CD4-positive, alpha-beta T cell (primary cell): Measurements from ENCODE around the gene LNPK. TPM values are rescaled to one million over a fixed set of nuclear protein-coding genes. Genes with fewer than 3 reads are reported as not detected.

Source experiments
- ATAC-seq: fragments of 200-7000 bp; cut with Tn5 transposase; one replicate; pipeline ENCODE4 v1.10.0; 2022; ENCODE audit warnings: mild to moderate bottlenecking; ENCODE audit not compliant: poor library complexity
- CTCF ChIA-PET: fragments of 350-600 bp; sonication (Branson Sonifier 250); formaldehyde crosslinking; loops from one replicate; lab custom pipeline; 2021; ENCODE audit warnings: antibody characterized with exemption, inconsistent platforms; lab: Charles Lee
- POLR2A ChIA-PET: fragments of 350-600 bp; sonication (Branson Sonifier 250); formaldehyde crosslinking; loops from one replicate; lab custom pipeline; 2021; ENCODE audit warnings: antibody characterized with exemption, inconsistent platforms; lab: Charles Lee
- DNase-seq, 14 experiments: peaks; one replicate each; pipeline ENCODE4 v3.0.0-alpha.2; 2013 to 2020; ENCODE audit warnings: mixed read lengths in 2 of 14
- H3K27ac ChIP-seq, 2 donors: one replicate each; pipeline versions ENCODE4 v1.5.1 to v1.7.0; 2013; ENCODE audit warnings: low read length in 2 of 2, low read depth in 1 of 2, mild to moderate bottlenecking in 1 of 2
- H3K27me3 ChIP-seq, 2 experiments: 1 replicate in 1 of 2; 2 replicates in 1 of 2; pipeline versions ENCODE4 v1.6.1 to v1.7.0; 2013; ENCODE audit warnings: low read length in 2 of 2, control low read depth in 1 of 2, mild to moderate bottlenecking in 1 of 2, moderate library complexity in 1 of 2; ENCODE audit not compliant: insufficient read depth in 2 of 2, control insufficient read depth in 1 of 2
- H3K36me3 ChIP-seq: one replicate; pipeline ENCODE4 v1.6.1; 2013; ENCODE audit warnings: low read length, control low read depth; ENCODE audit not compliant: insufficient read depth
- H3K4me1 ChIP-seq: one replicate; pipeline ENCODE4 v1.6.1; 2013; ENCODE audit warnings: low read length, control low read depth; ENCODE audit not compliant: insufficient read depth
- H3K4me3 ChIP-seq: one replicate; pipeline ENCODE4 v1.5.1; 2013; ENCODE audit warnings: mild to moderate bottlenecking, low read length, moderate library complexity
- H3K9me3 ChIP-seq, 2 experiments: 1 replicate in 1 of 2; 2 replicates in 1 of 2; pipeline versions ENCODE4 v1.6.1 to v1.7.0; 2013; ENCODE audit warnings: low read length in 2 of 2, mild to moderate bottlenecking in 2 of 2, control low read depth in 1 of 2, moderate library complexity in 1 of 2; ENCODE audit not compliant: control insufficient read depth in 1 of 2, insufficient read depth in 1 of 2
- H3K27ac Mint-ChIP-seq: one replicate; pipeline ENCODE4 v1.8.0; 2020; ENCODE audit warnings: mixed read lengths
- H3K27me3 Mint-ChIP-seq: one replicate; pipeline ENCODE4 v1.8.0; 2021; ENCODE audit warnings: mixed read lengths
- H3K36me3 Mint-ChIP-seq: one replicate; pipeline ENCODE4 v1.8.0; 2021; ENCODE audit warnings: low read depth, mixed read lengths
- H3K4me1 Mint-ChIP-seq: one replicate; pipeline ENCODE4 v1.8.0; 2021; ENCODE audit warnings: low read depth, mixed read lengths
- H3K4me3 Mint-ChIP-seq: one replicate; pipeline ENCODE4 v1.8.0; 2020; ENCODE audit warnings: mild to moderate bottlenecking, mixed read lengths
- H3K9me3 Mint-ChIP-seq: one replicate; pipeline ENCODE4 v1.8.0; 2020; ENCODE audit warnings: mixed read lengths
- CTCF ChIP-seq: fragments of 200-600 bp; IDR thresholded peaks from one replicate; pipeline ENCODE4 v1.8.0; 2022; ENCODE audit warnings: antibody characterized with exemption, mild to moderate bottlenecking
- intact Hi-C, 2 experiments: fragments of 100-400 bp; cut with DNase I in 1 of 2; cut with micrococcal nuclease in 1 of 2; formaldehyde crosslinking; loops; one replicate each; pipeline versions ENCODE4 v1.15.1 to v1.9.0; 2023 to 2025; cut with DNase I, micrococcal nuclease
- total RNA-seq, 174 experiments: library from RNA in 2 of 174; stranded (reverse) in 2 of 174; gene quantifications; one replicate each; pipeline ENCODE4 v1.2.3 and lab custom pipeline; 2021 to 2026

Gene LNPK
- total RNA-seq, 2 experiments from 2014 or later: 12.7 to 15.8 TPM

- Mint-ChIP-seq H3K4me3 (no peak overlapping the region), H3K36me3 (peaks cover 34% of the 10 kb centered on the region), H3K27ac (no peak overlapping the region), H3K9me3 (no peaks in the 10 kb centered on the region), H3K4me1 (no peaks in the 10 kb centered on the region), H3K27me3 (no peaks in the 10 kb centered on the region)
- intact Hi-C loops: no loop called here
- Histone ChIP-seq H3K9me3 (no peaks in the 10 kb centered on the region), H3K27me3 (no peaks in the 10 kb centered on the region), H3K4me1 (no peaks in the 10 kb centered on the region), H3K27ac (no peak overlapping the region), H3K4me3 (no peak overlapping the region), H3K36me3 (peaks cover 7% of the 10 kb centered on the region)
- ATAC-seq (no peak), DNase-seq (no peak)
- POLR2A ChIA-PET: no interaction called here
- CTCF ChIA-PET: no interaction called here
- TF ChIP-seq CTCF: no peak
Measured at GRCh38 chr2:175926272-175926671, 75.8 kb downstream of the LNPK start.

- CTCF ChIA-PET: no interaction called here
- ATAC-seq (no peak), DNase-seq (no peak)
- no peak overlapping the region for H3K27ac Mint-ChIP-seq
- H3K4me3 Mint-ChIP-seq: no peak overlapping the region
- no peaks in the 10 kb centered on the region for H3K4me1 ChIP-seq
- intact Hi-C loops: no loop called here
- H3K9me3 ChIP-seq: no peaks in the 10 kb centered on the region
- TF ChIP-seq CTCF: no peak
- peaks cover 6% of the 10 kb centered on the region for H3K36me3 Mint-ChIP-seq
- H3K27ac ChIP-seq: no peak overlapping the region
- no peaks in the 10 kb centered on the region for H3K4me1 Mint-ChIP-seq
- POLR2A ChIA-PET: no interaction called here
- H3K4me3 ChIP-seq: no peak overlapping the region
- no peaks in the 10 kb centered on the region for H3K27me3 Mint-ChIP-seq
- no peaks in the 10 kb centered on the region for H3K9me3 Mint-ChIP-seq
- H3K27me3 ChIP-seq: no peaks in the 10 kb centered on the region
- no peaks in the 10 kb centered on the region for H3K36me3 ChIP-seq
Measured at GRCh38 chr2:175922160-175922559, 79.9 kb downstream of the LNPK start.

- Mint-ChIP-seq H3K27ac (no peak overlapping the region), H3K4me1 (no peaks in the 10 kb centered on the region), H3K27me3 (no peaks in the 10 kb centered on the region), H3K4me3 (no peak overlapping the region), H3K36me3 (no peaks in the 10 kb centered on the region), H3K9me3 (no peaks in the 10 kb centered on the region)
- DNase-seq: no peak
- POLR2A ChIA-PET: no interaction called here
- Histone ChIP-seq H3K27me3 (peaks cover 0 to 3% of the 10 kb centered on the region in 2 experiments), H3K36me3 (no peaks in the 10 kb centered on the region), H3K27ac (no peak overlapping the region), H3K4me3 (no peak overlapping the region), H3K4me1 (no peaks in the 10 kb centered on the region), H3K9me3 (no peaks in the 10 kb centered on the region)
- no peak for TF ChIP-seq CTCF
- ATAC-seq: no peak
- CTCF ChIA-PET: no interaction called here
- intact Hi-C loops: no loop called here
Measured at GRCh38 chr2:175918935-175919334, 83.1 kb downstream of the LNPK start.
